ENCODE measurements around the gene GAS2.

The GAS2 gene

DNA sequence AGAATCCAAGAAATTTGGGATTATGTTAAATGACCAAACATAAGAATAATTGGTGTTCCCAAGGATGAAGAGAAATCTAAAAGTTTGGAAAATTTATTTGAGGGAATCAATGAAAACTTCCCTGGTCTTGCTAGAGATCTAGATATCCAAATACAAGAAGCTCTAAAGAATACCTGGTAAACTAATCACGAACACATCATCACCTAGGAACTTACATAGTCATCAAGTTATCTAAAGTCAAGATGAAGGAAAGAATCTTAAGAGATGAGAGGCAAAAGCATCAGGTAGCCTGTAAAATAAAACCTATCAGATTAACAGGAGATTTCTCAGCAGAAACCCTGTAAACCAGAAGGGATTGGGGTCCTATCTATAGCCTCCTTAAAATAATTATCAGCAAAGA, 46.9 kb downstream of the GAS2 start:
- no peak for TF ChIP-seq CTCF (IDR thresholded peaks at IDR 0.05; ENCODE audit: insufficient read depth, low read length, missing control alignments)
- DNase-seq (ENCODE audit: low read depth, low spot score), result no peak
- no peak overlapping the region for H3K4me3 ChIP-seq (ENCODE audit: low read depth, low read length)
- ChIA-PET POLR2A (no interaction called here), CTCF (no interaction called here)

DNA sequence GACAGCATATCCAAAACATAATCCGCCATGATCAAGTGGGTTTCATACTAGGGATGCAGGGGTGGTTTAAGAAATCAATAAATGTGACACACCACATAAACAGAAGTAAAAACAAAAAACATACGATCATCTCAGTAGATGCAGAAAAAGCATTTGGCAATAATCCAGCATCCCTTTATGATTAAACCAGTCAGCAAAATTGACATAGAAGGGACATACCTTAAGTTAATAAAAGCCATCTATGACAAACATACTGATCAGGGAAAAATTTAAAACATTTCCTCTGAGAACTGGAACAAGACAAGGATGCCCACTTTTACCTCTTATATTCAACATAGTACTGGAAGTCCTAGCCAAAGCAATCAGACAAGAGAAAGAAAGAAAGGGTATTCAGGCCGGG, 49.6 kb downstream of the GAS2 start:
- ChIA-PET POLR2A (no interaction called here), CTCF (no interaction called here)
- H3K4me3 ChIP-seq (ENCODE audit: low read depth, low read length), result no peak overlapping the region
- no peak for TF ChIP-seq CTCF (IDR thresholded peaks at IDR 0.05; ENCODE audit: insufficient read depth, low read length, missing control alignments)
- DNase-seq (ENCODE audit: low read depth, low spot score), result no peak

- ChIA-PET CTCF (no interaction called here), POLR2A (no interaction called here)
- no peak for DNase-seq (ENCODE audit: low read depth, low spot score)
- TF ChIP-seq CTCF (IDR thresholded peaks at IDR 0.05; ENCODE audit: insufficient read depth, low read length, missing control alignments), result no peak
- H3K4me3 ChIP-seq (ENCODE audit: low read depth, low read length), result no peak overlapping the region
Observed at GRCh38 chr11:22720457-22720856, 54.0 kb downstream of the GAS2 start.

- no peak for DNase-seq (ENCODE audit: low read depth, low spot score)
- no peak for TF ChIP-seq CTCF (IDR thresholded peaks at IDR 0.05; ENCODE audit: insufficient read depth, low read length, missing control alignments)
- H3K4me3 ChIP-seq (ENCODE audit: low read depth, low read length), result no peak overlapping the region
- POLR2A ChIA-PET, result no interaction called here
- CTCF ChIA-PET, result no interaction called here
Observed at GRCh38 chr11:22723274-22723673, 56.9 kb downstream of the GAS2 start.

- no peak for DNase-seq (ENCODE audit: low read depth, low spot score)
- ChIA-PET CTCF (no interaction called here), POLR2A (no interaction called here)
- no peak overlapping the region for H3K4me3 ChIP-seq (ENCODE audit: low read depth, low read length)
- TF ChIP-seq CTCF (IDR thresholded peaks at IDR 0.05; ENCODE audit: insufficient read depth, low read length, missing control alignments), result no peak
Observed at GRCh38 chr11:22725079-22725478, 58.7 kb downstream of the GAS2 start.

DNA sequence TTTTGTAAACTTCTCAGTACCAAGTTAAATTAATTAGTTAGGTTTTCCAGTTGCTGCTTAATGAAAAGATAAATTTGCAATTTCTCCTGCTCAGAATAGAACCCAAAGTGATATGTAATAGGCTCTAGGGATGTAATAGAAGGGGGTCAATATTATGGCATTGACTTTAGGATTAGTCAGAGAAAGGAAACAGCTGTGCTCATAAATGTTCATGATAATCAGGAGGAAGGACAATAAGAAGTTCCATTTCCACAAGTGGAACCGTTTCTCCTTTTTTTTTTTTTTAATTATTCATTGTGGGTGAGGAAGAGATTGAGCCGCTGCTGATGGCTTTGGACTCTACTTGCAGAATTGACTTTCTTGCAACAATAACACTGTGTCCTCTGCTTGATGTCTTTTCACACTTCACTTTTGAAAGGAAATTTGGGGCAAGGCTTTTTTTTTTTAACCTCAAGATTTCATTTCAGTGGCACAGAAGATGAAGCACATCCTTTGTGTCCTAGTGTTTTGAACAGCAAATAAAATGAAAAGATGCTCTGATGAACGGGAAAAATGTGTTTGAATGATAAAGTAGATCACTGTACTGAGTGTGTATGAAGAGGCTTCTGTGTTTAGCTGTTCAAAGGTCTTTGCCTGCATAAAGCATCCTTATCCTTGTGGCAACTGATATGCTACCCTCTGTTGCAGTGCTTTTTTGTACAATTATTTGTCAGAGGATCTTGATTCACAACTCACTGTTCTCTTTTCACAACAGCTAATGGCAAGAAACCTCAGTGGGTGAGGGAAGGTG, 62.4 kb downstream of the GAS2 start:
- TF ChIP-seq CTCF (IDR thresholded peaks at IDR 0.05; ENCODE audit: insufficient read depth, low read length, missing control alignments), result no peak
- CTCF ChIA-PET, result no interaction called here
- no peak for DNase-seq (ENCODE audit: low read depth, low spot score)
- POLR2A ChIA-PET, result no interaction called here
- H3K4me3 ChIP-seq (ENCODE audit: low read depth, low read length), result no peak overlapping the region

All from AG04449 (cell line).